Ishikawa (cell line): ENCODE results near the gene UBE2D4.

Source experiments
- CEBPB ChIP-seq: IDR thresholded peaks from 2 replicates; pipeline ENCODE4 v1.6.1; 2012
- EGR1 ChIP-seq: IDR thresholded peaks from 2 replicates; pipeline ENCODE4 v1.6.1; 2012
- EP300 ChIP-seq: IDR thresholded peaks from 2 replicates; pipeline ENCODE4 v1.6.1; 2012; ENCODE audit warnings: borderline replicate concordance
- MAX ChIP-seq: IDR thresholded peaks from 2 replicates; pipeline ENCODE4 v1.6.1; 2012
- RAD21 ChIP-seq: IDR thresholded peaks from 2 replicates; pipeline ENCODE4 v1.6.1; 2012; ENCODE audit warnings: low read depth
- TAF1 ChIP-seq: IDR thresholded peaks from 2 replicates; pipeline ENCODE4 v1.6.1; 2012; ENCODE audit warnings: low read depth, mild to moderate bottlenecking
- YY1 ChIP-seq: IDR thresholded peaks from 2 replicates; pipeline ENCODE4 v1.6.1; 2012; ENCODE audit warnings: low read depth

- TF ChIP-seq TAF1 (no peak), EGR1 (no peak), CEBPB (no peak), YY1 (no peak), MAX (no peak), EP300 (no peak), RAD21 (no peak)
These were observed 21.6 kb upstream of the UBE2D4 start for GRCh38 chr7:43904533-43905208.
